ENCODE data around the gene CCL27.

CCL27 gene

GRCh38 chr9:34689116-34689470 lies 26.6 kb upstream of the CCL27 start:
- no peak overlapping the region for H2AFZ ChIP-seq (ENCODE audit: low read depth, low read length)
- peaks cover 23% of the 10 kb centered on the region for H3K4me1 ChIP-seq (ENCODE audit: low read length)
- H3K27me3 ChIP-seq (ENCODE audit: low read depth, low read length) = no peaks in the 10 kb centered on the region
- H3K36me3 ChIP-seq (replicated peaks; ENCODE audit: low read depth, low read length) = no peaks in the 10 kb centered on the region
- H3K27ac ChIP-seq (ENCODE audit: low read length) = no peak overlapping the region
- H3K4me2 ChIP-seq (ENCODE audit: low read length) = no peak overlapping the region
- H3K79me2 ChIP-seq (ENCODE audit: low read length) = no peaks in the 10 kb centered on the region
- H3K9ac ChIP-seq (ENCODE audit: low read length) = no peak overlapping the region
- no peak for TF ChIP-seq EZH2phosphoT487 (IDR thresholded peaks at IDR 0.05; ENCODE audit: low read depth)
- TF ChIP-seq, protein P1, sequence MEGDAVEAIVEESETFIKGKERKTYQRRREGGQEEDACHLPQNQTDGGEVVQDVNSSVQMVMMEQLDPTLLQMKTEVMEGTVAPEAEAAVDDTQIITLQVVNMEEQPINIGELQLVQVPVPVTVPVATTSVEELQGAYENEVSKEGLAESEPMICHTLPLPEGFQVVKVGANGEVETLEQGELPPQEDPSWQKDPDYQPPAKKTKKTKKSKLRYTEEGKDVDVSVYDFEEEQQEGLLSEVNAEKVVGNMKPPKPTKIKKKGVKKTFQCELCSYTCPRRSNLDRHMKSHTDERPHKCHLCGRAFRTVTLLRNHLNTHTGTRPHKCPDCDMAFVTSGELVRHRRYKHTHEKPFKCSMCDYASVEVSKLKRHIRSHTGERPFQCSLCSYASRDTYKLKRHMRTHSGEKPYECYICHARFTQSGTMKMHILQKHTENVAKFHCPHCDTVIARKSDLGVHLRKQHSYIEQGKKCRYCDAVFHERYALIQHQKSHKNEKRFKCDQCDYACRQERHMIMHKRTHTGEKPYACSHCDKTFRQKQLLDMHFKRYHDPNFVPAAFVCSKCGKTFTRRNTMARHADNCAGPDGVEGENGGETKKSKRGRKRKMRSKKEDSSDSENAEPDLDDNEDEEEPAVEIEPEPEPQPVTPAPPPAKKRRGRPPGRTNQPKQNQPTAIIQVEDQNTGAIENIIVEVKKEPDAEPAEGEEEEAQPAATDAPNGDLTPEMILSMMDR (IDR thresholded peaks at IDR 0.05; ENCODE audit: low read depth, low read length) = no peak
- H3K9me3 ChIP-seq (ENCODE audit: insufficient read depth, low read length) = no peaks in the 10 kb centered on the region
- no peak overlapping the region for H3K4me3 ChIP-seq (ENCODE audit: low read length)
- H4K20me1 ChIP-seq (ENCODE audit: insufficient read depth, low read length) = no peaks in the 10 kb centered on the region

DNA sequence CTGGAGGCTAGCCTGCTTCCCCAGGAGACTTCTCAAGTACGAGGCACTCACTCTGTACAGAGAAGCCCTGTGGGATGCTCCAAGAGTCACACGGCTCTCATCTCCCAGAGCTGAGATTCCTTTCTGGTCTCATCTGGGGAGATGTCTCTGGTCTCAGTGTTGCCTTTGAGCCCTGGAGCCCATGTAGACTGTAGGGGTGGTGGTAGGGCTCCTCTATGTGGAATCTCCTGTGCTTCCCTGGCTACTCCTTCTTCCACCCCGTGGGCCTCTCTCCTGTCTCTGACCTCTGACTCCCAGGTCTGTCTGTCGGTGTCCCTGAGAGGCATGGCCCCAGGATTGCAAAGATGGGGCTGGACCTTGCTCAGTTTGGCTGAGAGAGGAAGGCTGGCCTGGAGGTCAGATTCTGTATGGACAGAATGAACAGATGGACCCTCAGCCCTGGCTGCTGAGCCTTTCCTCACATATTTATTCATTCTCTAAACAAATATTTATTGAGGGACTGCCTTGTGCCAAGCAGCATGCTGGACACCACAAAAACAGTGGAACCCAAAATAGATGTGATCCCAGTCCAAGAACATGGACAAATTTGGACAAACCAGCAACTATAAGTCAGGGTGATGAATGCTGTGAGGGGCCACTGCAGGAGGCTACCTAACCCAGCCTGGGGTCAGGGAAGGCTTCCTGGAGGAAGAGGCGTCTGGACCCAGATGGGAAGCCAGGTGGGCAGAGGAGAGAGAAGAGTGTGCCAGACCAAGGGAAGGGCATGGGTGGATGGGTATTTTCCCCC lies 26.1 kb upstream of the CCL27 start:
- Histone ChIP-seq H3K9me3 (ENCODE audit: insufficient read depth, low read length) (no peaks in the 10 kb centered on the region), H3K36me3 (replicated peaks; ENCODE audit: low read depth, low read length) (no peaks in the 10 kb centered on the region), H3K27me3 (ENCODE audit: low read depth, low read length) (no peaks in the 10 kb centered on the region), H3K27ac (ENCODE audit: low read length) (no peak overlapping the region), H3K4me2 (ENCODE audit: low read length) (no peak overlapping the region), H4K20me1 (ENCODE audit: insufficient read depth, low read length) (no peaks in the 10 kb centered on the region), H3K4me1 (ENCODE audit: low read length) (peaks cover 28% of the 10 kb centered on the region), H2AFZ (ENCODE audit: low read depth, low read length) (no peak overlapping the region), H3K79me2 (ENCODE audit: low read length) (no peaks in the 10 kb centered on the region), H3K4me3 (ENCODE audit: low read length) (no peak overlapping the region), H3K9ac (ENCODE audit: low read length) (no peak overlapping the region)
- TF ChIP-seq, protein P1 (IDR thresholded peaks at IDR 0.05; ENCODE audit: low read depth, low read length) = no peak
- TF ChIP-seq EZH2phosphoT487 (IDR thresholded peaks at IDR 0.05; ENCODE audit: low read depth) = no peak

DNA sequence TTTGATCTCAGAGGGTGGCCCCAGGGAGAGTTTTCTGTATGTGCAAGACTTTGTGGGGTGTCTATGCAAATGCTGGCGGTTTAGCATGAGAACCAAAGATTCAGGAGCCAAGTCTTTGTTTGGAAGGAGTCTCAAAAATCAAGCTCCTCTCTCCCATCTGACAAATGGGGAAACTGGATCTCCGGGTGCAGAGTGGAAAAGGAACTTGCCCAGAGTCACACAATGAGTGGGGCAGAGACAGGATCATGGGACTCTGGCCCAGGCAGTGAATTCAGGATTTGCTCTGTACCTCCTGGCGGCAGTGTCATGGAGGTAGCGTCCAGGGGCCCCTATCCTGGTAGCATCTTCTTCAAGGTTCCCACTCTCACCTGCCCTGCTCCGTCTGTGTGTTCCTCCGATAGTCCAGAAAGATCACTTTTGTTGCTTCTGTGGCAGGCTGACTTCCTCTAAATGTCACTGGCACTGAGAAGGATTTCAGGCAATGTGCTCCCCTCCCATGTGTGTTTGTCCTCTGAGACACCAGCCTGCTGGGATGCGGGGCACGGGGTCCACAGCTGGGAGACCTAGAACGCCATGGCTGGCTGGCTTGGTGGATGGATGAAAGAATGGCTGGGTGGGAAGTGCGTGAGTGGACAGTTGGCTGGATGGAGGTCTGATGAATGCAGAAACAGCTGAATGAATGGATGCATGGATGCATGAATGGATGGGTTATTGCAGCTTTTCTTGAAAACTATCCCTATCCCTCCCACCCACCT lies 25.0 kb upstream of the CCL27 start:
- H3K27me3 ChIP-seq (ENCODE audit: low read depth, low read length) = no peaks in the 10 kb centered on the region
- H2AFZ ChIP-seq (ENCODE audit: low read depth, low read length) = no peak overlapping the region
- H3K4me1 ChIP-seq (ENCODE audit: low read length) = peaks cover 28% of the 10 kb centered on the region
- H3K27ac ChIP-seq (ENCODE audit: low read length) = no peak overlapping the region
- no peaks in the 10 kb centered on the region for H3K36me3 ChIP-seq (replicated peaks; ENCODE audit: low read depth, low read length)
- no peak overlapping the region for H3K4me3 ChIP-seq (ENCODE audit: low read length)
- H3K9me3 ChIP-seq (ENCODE audit: insufficient read depth, low read length) = no peaks in the 10 kb centered on the region
- TF ChIP-seq, protein P1 (IDR thresholded peaks at IDR 0.05; ENCODE audit: low read depth, low read length) = no peak
- TF ChIP-seq EZH2phosphoT487 (IDR thresholded peaks at IDR 0.05; ENCODE audit: low read depth) = no peak
- no peaks in the 10 kb centered on the region for H4K20me1 ChIP-seq (ENCODE audit: insufficient read depth, low read length)
- H3K79me2 ChIP-seq (ENCODE audit: low read length) = no peaks in the 10 kb centered on the region
- H3K4me2 ChIP-seq (ENCODE audit: low read length) = peak overlapping the region; percentile 27
- H3K9ac ChIP-seq (ENCODE audit: low read length) = no peak overlapping the region

DNA sequence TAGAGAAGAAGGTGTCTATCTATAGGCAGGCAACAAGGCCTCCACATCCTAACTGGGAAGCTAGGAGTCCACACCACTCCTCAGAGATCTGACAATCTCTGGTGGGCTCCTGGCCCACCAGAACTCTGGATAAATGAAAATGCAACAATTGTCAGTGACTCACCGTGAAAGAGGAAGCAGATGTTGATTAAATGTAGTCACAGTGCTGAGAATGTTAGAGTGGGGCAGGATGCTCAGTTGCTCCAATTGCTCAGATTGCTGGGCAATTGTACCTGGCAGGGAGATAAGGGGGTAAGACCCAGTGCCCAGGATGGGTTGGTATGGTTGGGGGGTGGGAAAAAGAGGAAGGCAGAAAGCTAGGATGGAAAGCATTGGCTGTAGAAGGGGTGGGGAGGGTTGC lies 24.3 kb upstream of the CCL27 start:
- Histone ChIP-seq H3K9me3 (ENCODE audit: insufficient read depth, low read length) (no peaks in the 10 kb centered on the region), H3K79me2 (ENCODE audit: low read length) (no peaks in the 10 kb centered on the region), H3K4me2 (ENCODE audit: low read length) (peak overlapping the region; percentile 27), H3K36me3 (replicated peaks; ENCODE audit: low read depth, low read length) (no peaks in the 10 kb centered on the region), H3K4me1 (ENCODE audit: low read length) (peaks cover 28% of the 10 kb centered on the region), H3K9ac (ENCODE audit: low read length) (no peak overlapping the region), H4K20me1 (ENCODE audit: insufficient read depth, low read length) (no peaks in the 10 kb centered on the region), H3K4me3 (ENCODE audit: low read length) (no peak overlapping the region), H2AFZ (ENCODE audit: low read depth, low read length) (no peak overlapping the region), H3K27me3 (ENCODE audit: low read depth, low read length) (no peaks in the 10 kb centered on the region), H3K27ac (ENCODE audit: low read length) (no peak overlapping the region)
- TF ChIP-seq, protein P1 (IDR thresholded peaks at IDR 0.05; ENCODE audit: low read depth, low read length) = no peak

Data from OCI-LY3 (cell line).